Mammary epithelial cell (primary cell): Measurements from ENCODE around the gene SHROOM1.

Source experiments
- CTCF ChIP-seq, 2 donors: IDR thresholded peaks in 1 of 2; conservative IDR thresholded peaks in 1 of 2; 2 replicates each; pipeline ENCODE4 v1.5.1; 2011 to 2012; ENCODE audit warnings: inconsistent platforms in 2 of 2, low read length in 2 of 2, mild to moderate bottlenecking in 2 of 2, control low read depth in 1 of 2, low read depth in 1 of 2; ENCODE audit not compliant: insufficient read depth in 1 of 2; ENCODE audit errors: extremely low read depth in 1 of 2
- EZH2 ChIP-seq: IDR thresholded peaks from 2 replicates; pipeline ENCODE4 v1.6.1; 2012; ENCODE audit warnings: low read length, inconsistent platforms, borderline replicate concordance

GRCh38 chr5:132802044-132802684 is 28.3 kb downstream of the SHROOM1 start:
- TF ChIP-seq CTCF (conservative IDR thresholded peaks at IDR 0.05 in 1 of 2, IDR thresholded peaks at IDR 0.05 in 1 of 2; ENCODE audit: extremely low read depth in 1 of 2, insufficient read depth in 1 of 2, low read depth in 1 of 2, low read length in 2 of 2), result no peak
- no peak for TF ChIP-seq EZH2
